Head of caudate nucleus (tissue), 42 donors: ENCODE data around the gene RABGAP1.

Experiments
- DNase-seq, 42 donors: peaks; one replicate each; pipeline versions ENCODE4 v3.0.0 to v3.0.0-alpha.2; 2020 to 2021; ENCODE audit warnings: mixed read lengths in 7 of 42
- intact Hi-C: fragments of 100-400 bp; cut with DNase I; formaldehyde crosslinking; loops from one replicate; pipeline ENCODE4 v1.15.0; 2022

The RABGAP1 gene

DNA sequence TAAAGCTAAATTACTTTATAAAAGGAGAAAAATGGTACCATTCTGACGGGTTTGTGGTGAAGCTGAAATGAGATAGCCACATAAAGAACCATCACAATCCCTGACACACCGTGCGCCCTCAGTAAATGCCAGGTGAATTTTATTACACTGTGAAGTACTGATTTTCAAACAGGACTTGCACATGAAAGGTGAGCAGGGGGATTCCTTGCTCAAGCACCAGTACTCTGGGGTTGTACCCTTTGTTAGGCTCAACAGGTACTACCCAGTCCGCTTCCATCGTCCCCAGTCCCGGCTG lies 419 bp upstream of the RABGAP1 start:
- DNase-seq, result no peak
- intact Hi-C loops, result loop anchor here (2.0 kb wide), 1 partner anchor 36 kb away; the partner anchor contains the start of gene RC3H2

DNA sequence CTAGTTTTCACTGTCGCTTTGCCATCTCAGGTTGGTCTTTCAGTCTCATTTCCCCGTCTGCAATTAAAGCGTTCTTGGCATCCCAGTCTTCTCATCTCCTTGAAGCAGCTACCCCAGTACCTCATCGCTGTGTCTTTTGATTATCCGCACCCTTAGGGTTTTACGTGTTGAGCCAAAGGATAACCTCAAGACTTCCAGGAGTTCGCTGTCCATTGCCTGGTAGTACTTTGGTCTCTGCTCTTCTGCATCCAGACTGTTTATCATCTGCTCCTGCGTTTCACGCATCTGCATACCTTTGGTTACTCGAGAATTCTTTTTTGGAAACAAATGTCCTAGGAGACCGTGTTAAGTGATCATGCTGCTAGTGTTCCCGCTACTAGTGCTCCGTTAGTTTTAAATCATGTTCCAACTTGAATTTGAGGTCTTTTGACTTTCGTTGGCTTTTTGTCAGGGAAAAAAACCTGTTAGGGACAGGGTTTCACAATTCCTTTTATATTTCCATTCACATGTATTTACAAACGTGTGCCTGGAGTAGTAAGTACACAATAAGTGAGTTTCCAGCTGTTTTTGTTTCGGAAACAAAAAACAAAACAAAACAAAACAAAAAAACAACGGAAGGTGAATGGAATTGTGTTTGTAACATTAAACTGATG lies 888 bp downstream of the RABGAP1 start:
- DNase-seq, result no peak
- intact Hi-C loops, result loop anchor here (2.0 kb wide), 1 partner anchor 37 kb away; the partner anchor contains the start of gene RC3H2

DNA sequence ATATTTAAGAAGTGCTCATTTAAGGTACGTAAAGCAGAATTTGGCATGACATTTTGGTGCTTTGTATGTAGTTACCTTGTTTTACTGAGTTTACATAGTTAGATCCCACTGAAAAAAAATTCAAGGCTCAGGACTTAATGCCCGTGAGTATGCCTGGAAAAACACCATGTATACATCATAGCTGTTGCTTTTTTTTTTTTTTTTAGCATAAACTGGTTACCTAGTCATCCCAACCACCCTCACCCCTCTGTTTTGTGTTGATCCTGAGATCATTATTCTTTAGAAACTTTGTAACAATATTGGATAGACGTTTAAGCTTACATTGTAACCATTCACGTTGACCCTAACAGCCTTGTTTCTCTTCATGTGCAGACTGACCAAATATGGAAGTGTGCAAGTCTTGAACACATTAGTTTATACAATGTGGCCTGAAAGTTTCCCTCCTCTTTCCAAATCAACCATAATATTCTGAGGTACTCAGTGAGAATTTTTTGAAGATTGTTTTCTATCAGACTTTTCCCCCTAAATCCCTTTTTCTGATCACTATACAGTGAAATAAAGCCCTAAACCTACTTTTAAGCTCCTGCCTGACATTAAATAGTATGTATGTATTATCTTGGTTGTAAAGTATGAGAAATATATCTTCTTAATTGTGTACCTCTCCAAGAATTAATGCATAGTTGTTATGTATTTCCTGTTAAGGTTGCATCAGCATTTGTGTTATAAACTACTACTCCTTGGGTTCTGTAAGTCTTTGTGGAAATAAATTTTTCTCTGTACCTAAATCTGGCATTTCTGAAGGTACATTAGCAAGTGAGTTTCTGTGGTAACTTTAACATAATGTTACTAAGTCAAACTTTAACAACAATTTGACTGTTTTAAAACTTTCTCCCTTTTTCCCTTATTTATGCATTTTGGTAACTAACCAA lies 4.4 kb downstream of the RABGAP1 start:
- intact Hi-C loops, result no loop called here
- DNase-seq, result no peak

DNA sequence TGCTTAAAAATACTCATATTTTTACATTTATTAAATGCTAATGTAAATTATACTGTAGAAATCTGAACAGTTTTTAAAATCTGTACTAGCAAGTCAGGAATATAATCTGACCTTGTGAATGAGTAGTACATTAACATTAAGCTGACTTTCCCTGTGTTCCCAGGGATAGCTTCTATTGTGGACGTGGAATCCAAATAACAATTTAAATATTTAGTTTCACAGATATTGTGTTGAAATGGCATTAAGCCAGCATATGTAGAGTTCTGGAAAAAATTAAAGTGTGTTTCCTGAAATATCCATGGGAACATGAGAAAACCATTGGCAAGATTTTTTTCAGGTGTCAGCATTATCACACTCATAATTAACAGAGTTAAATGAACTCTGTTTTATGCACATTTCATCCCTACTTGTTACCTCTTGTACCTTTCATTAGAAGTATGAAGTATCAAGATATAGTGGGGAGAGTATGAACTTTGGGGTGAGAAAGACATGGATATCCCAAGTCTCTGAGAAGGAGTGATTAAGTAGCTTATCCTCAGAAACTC lies 5.7 kb downstream of the RABGAP1 start:
- DNase-seq, result no peak
- intact Hi-C loops, result no loop called here

DNA sequence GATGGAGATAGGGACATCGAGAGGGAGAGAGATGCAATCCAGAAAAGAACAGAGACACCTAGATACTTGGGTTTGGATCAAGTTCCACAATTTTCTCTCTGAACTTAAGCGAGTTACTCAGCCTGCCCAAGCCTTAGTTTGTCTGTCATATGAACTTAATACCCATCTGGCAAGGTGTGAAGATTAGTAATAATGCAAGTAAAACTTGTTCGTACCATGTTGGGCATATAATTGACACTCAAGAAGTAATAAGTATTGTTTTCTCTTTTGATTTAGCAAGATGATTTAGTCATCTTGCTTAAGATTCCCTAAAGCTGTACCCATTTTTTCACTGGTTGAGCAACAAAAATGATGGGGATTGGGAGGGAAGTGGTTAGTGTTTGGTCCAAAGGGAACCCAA lies 7.5 kb downstream of the RABGAP1 start:
- intact Hi-C loops, result no loop called here
- no peak for DNase-seq

DNA sequence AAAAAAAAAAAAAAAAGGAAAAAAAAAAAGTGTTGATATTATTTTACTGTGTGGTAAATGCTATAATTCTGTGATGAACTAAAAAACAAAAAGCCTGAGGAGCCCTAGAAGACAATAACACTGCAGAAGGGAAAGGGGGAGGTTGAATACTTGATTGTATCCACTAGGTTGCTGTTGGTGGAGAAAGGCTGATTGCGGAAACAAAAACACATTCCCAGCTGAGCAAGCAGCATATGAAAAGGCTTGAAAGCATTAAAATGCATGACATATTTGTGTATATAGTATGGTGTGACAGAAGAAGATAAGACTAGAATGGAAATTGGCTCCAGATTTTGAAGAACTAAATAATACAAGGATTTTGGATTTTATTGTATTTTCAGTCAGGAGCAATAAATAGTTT lies 8.9 kb downstream of the RABGAP1 start:
- peak in 1 of 42 donors; percentile 15 for DNase-seq

DNA sequence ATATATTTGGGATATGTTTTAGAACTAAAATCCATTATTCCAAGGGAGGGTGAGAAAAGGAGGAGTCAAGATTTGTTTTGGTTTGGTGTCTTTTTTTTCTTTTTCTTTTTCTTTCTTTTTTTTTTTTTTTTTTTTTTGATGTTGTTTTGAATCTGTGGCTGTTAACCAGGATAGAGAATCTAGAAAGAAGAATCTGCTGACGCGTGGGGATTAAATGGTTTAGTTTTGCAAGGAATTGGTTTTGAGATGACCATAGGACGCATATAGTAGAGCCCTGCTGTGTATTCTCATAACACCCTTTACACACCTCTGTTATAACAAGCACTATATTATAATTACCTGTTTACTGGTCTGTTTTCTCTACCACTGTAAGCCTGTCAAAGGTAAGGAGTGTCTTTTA lies 9.4 kb downstream of the RABGAP1 start:
- intact Hi-C loops, result no loop called here

More for the DNA sequence above, 8.9 kb downstream of the RABGAP1 start:
- intact Hi-C loops, result no loop called here

DNA sequence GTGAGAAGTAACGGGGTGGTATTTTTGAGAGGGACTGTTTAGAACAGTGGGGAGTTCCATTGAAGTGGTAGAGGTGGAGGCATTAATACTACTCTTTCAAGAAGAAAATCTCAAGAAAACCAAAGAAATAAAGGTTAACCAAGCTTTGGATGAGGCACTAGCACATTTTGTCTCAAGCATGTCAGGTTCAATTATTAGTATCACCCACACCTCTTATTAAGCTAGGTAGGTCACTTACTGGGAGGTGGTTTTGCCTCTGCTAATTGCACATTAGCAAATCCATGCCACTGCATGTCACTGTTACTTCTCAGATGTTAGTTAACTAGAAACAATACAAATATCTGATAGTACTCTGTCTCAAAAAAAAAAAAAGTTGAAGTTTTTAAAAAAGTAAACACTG lies 10.2 kb downstream of the RABGAP1 start:
- intact Hi-C loops, result no loop called here
- no peak for DNase-seq

More for the DNA sequence above, 9.4 kb downstream of the RABGAP1 start:
- no peak for DNase-seq

DNA sequence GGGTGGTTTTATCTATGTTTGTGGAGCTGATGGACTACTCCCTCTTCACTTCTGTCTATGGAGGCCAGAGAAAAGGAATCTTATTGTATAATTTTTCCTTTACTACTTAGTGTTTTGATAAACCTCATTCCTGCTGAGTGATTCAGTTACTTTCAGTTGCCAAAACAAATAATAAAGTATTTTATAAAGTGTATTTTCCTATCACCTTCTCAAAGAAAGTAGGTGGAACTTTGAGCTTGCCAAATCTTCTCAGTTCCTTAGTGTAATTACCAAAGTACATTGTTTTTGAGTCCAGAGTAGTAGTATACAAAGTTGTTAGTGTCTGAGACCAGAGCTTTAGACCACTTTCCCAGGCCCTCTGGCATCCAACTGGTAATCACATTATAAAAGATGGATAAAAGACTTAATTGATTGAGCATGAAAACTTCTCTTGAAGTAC lies 13.5 kb downstream of the RABGAP1 start:
- DNase-seq, result no peak
- intact Hi-C loops, result no loop called here

DNA sequence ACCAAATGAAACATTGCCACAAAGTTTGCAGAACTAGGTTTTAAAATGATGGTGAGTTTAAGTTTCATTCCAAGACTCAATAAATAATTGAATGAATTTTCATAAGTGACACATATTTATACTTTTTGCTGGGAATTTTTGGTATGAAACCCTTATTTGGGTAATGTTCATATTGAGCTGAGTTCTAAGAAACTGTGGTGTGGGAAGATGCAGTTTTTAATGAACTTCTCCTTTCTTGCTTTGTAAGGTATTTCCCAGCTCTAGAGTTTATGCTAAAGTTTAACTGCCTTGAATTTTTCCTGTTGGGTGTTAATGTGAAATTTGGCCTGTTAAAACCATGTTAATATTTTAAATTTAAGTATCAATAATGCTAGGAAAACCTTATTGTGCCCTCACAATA lies 15.1 kb downstream of the RABGAP1 start:
- intact Hi-C loops, result no loop called here

DNA sequence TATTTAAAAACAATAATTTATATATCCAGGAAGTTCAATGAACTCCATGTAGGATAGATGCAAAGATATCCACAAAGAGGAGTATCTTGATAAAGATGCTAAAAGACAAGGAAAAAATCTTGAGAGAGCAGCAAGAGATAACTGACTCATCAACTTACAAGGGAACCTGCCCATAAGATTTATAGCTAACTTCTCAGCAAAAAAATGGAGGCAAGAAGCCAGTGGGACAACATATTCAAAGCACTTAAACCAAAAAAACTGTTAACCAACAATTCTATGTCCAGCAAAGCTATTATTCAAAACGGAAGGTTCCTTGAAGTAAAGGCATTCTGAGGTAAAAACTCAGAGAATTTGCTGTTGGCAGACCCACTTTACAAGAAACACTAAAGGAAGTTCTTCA lies 20.3 kb downstream of the RABGAP1 start:
- intact Hi-C loops, result no loop called here
- DNase-seq, result no peak

More for the DNA sequence above, 15.1 kb downstream of the RABGAP1 start:
- DNase-seq, result no peak

DNA sequence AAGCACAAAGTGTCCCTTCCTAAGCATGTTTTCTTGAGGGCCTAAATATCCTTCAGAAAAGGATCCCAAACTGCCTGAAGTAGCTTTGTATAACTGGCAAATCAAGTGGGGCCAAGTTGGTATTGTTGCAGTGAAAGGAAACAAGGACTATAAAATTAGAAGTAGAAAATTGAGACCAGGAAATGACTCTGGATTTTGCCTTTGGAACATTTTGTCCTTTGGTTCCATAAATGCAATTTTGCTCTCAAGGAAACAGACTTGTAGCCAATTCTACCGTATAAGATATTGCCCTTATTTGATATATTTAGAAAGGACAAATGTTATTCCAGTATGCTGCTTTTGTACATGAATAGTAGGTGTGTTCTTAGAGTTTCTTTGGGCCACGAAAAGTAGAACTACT lies 34.4 kb downstream of the RABGAP1 start:
- DNase-seq, result no peak
- intact Hi-C loops, result no loop called here

DNA sequence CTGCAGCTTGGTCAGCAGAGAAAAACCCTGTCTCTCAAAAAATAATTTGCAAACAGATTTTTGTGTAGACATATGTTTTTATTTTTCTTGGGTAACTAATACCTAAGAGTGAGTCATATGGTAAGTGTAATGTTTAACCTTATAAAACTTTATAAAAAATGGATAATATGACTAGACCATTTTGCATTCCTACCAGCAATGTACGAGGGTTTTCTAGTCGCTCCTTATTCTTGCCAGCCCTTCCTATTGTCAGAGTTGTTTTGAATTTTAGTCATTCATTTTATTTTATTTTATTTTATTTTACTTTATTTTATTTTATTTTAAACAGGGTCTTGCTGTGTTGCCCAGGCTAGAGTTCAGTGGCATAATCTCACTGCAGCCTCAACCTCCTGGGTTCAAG lies 37.8 kb downstream of the RABGAP1 start:
- intact Hi-C loops, result no loop called here

DNA sequence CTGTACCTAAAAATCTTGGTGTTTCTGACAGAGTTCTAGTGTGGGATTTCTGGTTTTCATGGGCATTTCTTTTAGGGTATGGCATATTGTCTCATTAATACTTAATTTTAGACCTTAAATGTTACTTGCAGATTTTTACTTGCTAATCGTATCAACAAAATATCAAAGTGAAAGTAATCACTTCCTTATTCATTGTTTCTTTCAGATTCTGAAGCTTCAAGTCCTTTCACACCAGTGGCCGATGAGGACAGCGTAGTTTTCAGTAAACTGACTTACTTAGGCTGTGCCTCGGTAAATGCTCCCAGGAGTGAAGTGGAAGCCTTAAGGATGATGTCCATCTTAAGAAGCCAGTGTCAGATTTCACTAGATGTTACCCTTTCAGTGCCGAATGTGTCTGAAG lies 45.2 kb downstream of the RABGAP1 start:
- intact Hi-C loops, result no loop called here
- no peak for DNase-seq

More for the DNA sequence above, 37.8 kb downstream of the RABGAP1 start:
- no peak for DNase-seq

DNA sequence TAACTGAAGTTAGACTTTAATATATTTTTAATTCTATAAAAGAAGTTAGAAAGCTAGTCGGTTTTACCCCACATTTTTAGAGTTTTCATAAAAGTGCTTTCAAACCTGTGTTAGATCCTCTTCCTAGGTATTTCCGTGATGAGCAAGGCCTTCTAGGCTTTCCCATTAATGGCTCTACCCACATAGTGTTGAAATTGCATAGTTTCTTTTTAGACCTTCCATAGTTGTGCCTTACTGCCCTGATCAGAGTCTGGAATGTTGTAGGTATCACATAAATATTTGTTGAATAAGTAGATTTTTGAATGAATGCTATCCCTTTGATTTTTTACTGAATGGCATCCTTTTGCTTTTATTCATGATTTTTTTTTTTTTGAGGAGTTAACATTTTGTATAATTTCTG lies 47.3 kb downstream of the RABGAP1 start:
- intact Hi-C loops, result no loop called here
- no peak for DNase-seq

DNA sequence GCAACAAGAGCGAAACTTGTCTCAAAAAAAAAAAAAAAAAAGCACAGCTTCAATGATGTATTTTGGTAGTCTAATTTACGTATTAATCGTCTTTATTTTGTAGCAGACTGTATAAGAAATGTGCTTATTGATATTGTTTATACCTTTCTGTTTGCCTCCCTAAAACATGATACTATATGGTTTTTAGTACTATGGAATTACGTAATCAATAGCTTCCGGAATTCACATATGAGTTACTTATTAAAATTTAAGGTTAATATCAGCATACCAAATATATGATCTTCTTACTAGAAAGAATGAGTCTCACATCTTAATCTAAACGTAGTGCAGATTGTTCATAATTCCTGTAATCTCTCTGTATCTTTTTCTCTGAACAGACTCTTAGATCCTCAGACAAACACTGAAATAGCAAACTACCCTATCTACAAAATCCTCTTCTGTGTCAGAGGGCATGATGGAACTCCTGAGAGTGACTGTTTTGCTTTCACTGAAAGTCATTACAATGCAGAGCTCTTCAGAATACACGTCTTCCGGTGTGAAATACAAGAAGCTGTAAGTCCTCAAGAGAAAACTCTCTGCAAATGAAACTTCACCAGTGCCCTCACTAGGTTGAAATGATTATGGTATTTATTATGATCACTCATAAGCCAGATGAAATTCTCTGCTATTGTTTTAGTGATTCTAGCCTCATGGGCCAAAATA lies 48.3 kb downstream of the RABGAP1 start:
- intact Hi-C loops, result no loop called here

DNA sequence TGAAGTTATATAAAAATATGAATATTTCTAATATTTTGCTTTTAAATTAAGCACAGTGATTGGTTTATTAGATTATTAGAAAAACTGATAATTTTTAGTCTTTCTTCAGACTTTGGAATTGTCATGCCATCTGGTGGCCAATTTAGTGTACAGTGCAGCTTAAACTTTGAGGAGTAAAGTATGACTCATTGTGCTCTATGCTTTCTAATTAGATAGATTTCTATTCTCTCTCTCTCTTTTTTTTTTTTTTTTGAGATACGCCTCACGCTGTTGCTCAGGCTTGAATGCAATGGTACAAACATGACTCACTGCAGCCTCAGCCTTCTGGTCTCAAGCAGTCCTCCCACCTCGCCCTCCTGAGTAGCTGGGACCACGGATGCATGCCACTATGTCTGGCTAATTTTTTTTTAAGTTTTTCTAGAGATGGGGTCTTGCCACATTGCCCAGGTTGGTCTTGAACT lies 50.6 kb downstream of the RABGAP1 start:
- DNase-seq, result peak in 26 of 42 donors; percentile 13 to 78 (median 34)
- intact Hi-C loops, result no loop called here

More for the DNA sequence above, 48.3 kb downstream of the RABGAP1 start:
- DNase-seq, result no peak

DNA sequence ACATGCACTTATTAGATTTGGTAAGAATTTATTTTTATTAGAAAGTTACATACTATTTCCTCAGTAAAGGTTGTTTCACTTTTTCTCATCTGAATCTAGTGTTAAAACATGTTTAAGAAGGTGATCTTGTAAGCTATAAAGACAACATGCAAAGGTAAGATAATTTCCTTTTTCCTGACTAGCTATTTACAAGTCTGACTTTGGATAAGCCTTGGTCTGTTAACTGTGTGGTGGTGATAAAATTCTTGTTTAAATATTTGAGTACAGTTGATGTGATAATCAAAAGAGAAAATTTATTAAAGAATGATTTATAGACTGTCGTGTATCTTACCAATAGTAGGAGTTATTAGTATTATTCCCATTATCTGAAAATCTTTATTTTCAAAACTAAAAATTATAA lies 55.8 kb downstream of the RABGAP1 start:
- no peak for DNase-seq
- intact Hi-C loops, result no loop called here

DNA sequence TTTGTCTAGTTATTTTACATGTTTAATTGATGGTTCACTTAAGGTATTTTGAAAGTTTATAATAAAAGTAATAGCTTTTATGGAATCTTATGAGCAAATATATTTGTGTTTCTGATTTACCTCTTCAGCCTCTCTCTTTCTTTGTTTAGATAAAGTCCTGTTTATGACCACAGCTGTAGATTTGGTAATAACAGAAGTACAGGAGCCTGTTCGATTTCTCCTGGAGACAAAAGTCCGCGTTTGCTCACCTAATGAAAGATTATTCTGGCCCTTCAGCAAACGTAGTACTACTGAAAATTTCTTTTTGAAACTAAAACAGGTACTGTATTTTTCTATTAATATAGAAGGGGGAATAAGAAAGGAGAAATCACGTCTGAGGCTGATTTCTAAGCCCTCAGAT lies 57.6 kb downstream of the RABGAP1 start:
- DNase-seq, result no peak
- intact Hi-C loops, result no loop called here
